T-helper 22 cell (primary cell): ENCODE measurements around the gene ATP2B3.

ENCODE experiments used
- DNase-seq: peaks from one replicate; pipeline ENCODE4 v3.0.0-alpha.2; 2020; ENCODE audit warnings: low read depth

Gene ATP2B3

GRCh38 chrX:153488231-153488914, 29.1 kb upstream of the ATP2B3 start:
- no peak for DNase-seq

- no peak for DNase-seq
Observed at GRCh38 chrX:153490217-153490930, 27.1 kb upstream of the ATP2B3 start.

GRCh38 chrX:153491351-153491914, 26.0 kb upstream of the ATP2B3 start:
- no peak for DNase-seq

- DNase-seq, result no peak
Observed at GRCh38 chrX:153491918-153492317, 25.5 kb upstream of the ATP2B3 start.

- DNase-seq, result no peak
Observed at GRCh38 chrX:153492543-153492942, 24.9 kb upstream of the ATP2B3 start.

- DNase-seq, result no peak
Observed at GRCh38 chrX:153493085-153493484, 24.4 kb upstream of the ATP2B3 start.

GRCh38 chrX:153494061-153494460, 23.4 kb upstream of the ATP2B3 start:
- DNase-seq, result no peak

GRCh38 chrX:153494541-153495361, 22.7 kb upstream of the ATP2B3 start, which contains the start of gene BGN:
BGN (plus strand) TSS chrX:153494980; CDS start chrX:153504632, 9,652 bp downstream.
- no peak for DNase-seq

- DNase-seq, result no peak
Observed at GRCh38 chrX:153495362-153495751, 22.1 kb upstream of the ATP2B3 start.

GRCh38 chrX:153495903-153496589, 21.4 kb upstream of the ATP2B3 start:
- DNase-seq, result no peak

- no peak for DNase-seq
Observed at GRCh38 chrX:153496590-153496959, 20.9 kb upstream of the ATP2B3 start.

- no peak for DNase-seq
Observed at GRCh38 chrX:153498453-153498852, 19.0 kb upstream of the ATP2B3 start.

- no peak for DNase-seq
Observed at GRCh38 chrX:153499341-153499740, 18.1 kb upstream of the ATP2B3 start.

- DNase-seq, result no peak
Observed at GRCh38 chrX:153499876-153500275, 17.6 kb upstream of the ATP2B3 start.

GRCh38 chrX:153500676-153501280, 16.7 kb upstream of the ATP2B3 start:
- DNase-seq, result no peak

GRCh38 chrX:153501530-153501929, 15.9 kb upstream of the ATP2B3 start:
- DNase-seq, result no peak

- DNase-seq, result no peak
Observed at GRCh38 chrX:153502131-153502530, 15.3 kb upstream of the ATP2B3 start.

GRCh38 chrX:153502796-153503195, 14.6 kb upstream of the ATP2B3 start:
- DNase-seq, result no peak

- DNase-seq, result no peak
Observed at GRCh38 chrX:153504445-153505016, 12.9 kb upstream of the ATP2B3 start.

- no peak for DNase-seq
Observed at GRCh38 chrX:153505361-153505760, 12.1 kb upstream of the ATP2B3 start.
